Stimulated activated CD4-positive, alpha-beta T cell treated with anti-CD3 and anti-CD28 coated beads, Interleukin-4, amount 100 ng/mL, for 4 hours (primary cell): ENCODE measurements around the gene NT5C3A.

Source experiments
- DNase-seq, 2 experiments: peaks; one replicate each; pipeline ENCODE4 v3.0.0-alpha.2; 2020

The NT5C3A gene

GRCh38 chr7:33073243-33073642 is 10.7 kb upstream of the NT5C3A start:
- DNase-seq: no peak

- no peak for DNase-seq
Measured at GRCh38 chr7:33072471-33072870, 9.9 kb upstream of the NT5C3A start.

GRCh38 chr7:33070831-33071230 is 8.3 kb upstream of the NT5C3A start:
- no peak for DNase-seq

GRCh38 chr7:33070277-33070676 is 7.7 kb upstream of the NT5C3A start:
- no peak for DNase-seq

GRCh38 chr7:33067921-33068320 is 5.3 kb upstream of the NT5C3A start:
- no peak for DNase-seq

GRCh38 chr7:33066771-33067170 is 4.2 kb upstream of the NT5C3A start:
- DNase-seq: no peak

GRCh38 chr7:33065981-33066380 is 3.4 kb upstream of the NT5C3A start:
- DNase-seq: no peak

- peak; percentile 88 to 91 for DNase-seq
Measured at GRCh38 chr7:33062782-33063443, 337 bp upstream of the NT5C3A start.

GRCh38 chr7:33061282-33061937 is 1.2 kb downstream of the NT5C3A start:
- no peak for DNase-seq

- DNase-seq: no peak
Measured at GRCh38 chr7:33059635-33060034, 2.9 kb downstream of the NT5C3A start.

- no peak for DNase-seq
Measured at GRCh38 chr7:33055158-33055557, 7.4 kb downstream of the NT5C3A start.

- DNase-seq: no peak
Measured at GRCh38 chr7:33054261-33054964, 8.2 kb downstream of the NT5C3A start.

- DNase-seq: no peak
Measured at GRCh38 chr7:33053721-33054120, 8.9 kb downstream of the NT5C3A start.

- no peak for DNase-seq
Measured at GRCh38 chr7:33050535-33051318, 11.8 kb downstream of the NT5C3A start.

GRCh38 chr7:33048704-33049103 is 13.9 kb downstream of the NT5C3A start:
- DNase-seq: no peak

GRCh38 chr7:33048257-33048656 is 14.3 kb downstream of the NT5C3A start:
- no peak for DNase-seq

GRCh38 chr7:33044986-33045385 is 17.6 kb downstream of the NT5C3A start:
- DNase-seq: no peak

GRCh38 chr7:33044401-33044718 is 18.2 kb downstream of the NT5C3A start:
- no peak for DNase-seq

GRCh38 chr7:33043501-33044400 is 18.8 kb downstream of the NT5C3A start:
- DNase-seq: no peak

GRCh38 chr7:33041631-33042428 is 20.7 kb downstream of the NT5C3A start:
- no peak for DNase-seq

- DNase-seq: peak; percentile 28 to 76
Measured at GRCh38 chr7:33040803-33041516, 21.6 kb downstream of the NT5C3A start.
